NCI-H2029 (cell line): Measurements from ENCODE around the gene PCDHA12.
"Not testable (repeated sequence)": the region's sequence is repeated elsewhere in the genome, so short reads cannot be mapped to it uniquely, and the experiment has no call there.

Experiments
- DNase-seq: peaks from one replicate; lab custom pipeline; 2025; lab: John Stamatoyannopoulos, UW

Gene PCDHA12

GRCh38 chr5:140875085-140876065, at the start of gene PCDHA12:
TSS of gene PCDHA12 (plus strand) at chr5:140875308. CDS start at chr5:140875473, 165 bp downstream.
- DNase-seq = no peak

GRCh38 chr5:140827704-140828361, 47.3 kb upstream of the PCDHA12 start, which contains the start of gene PCDHA6:
TSS of gene PCDHA6 (plus strand) at chr5:140827960. CDS start at chr5:140828092, 132 bp downstream.
- DNase-seq = no peak

- no peak for DNase-seq
Measured at GRCh38 chr5:140828362-140828737, 46.8 kb upstream of the PCDHA12 start.

GRCh38 chr5:140829511-140830501, 45.3 kb upstream of the PCDHA12 start:
- DNase-seq = not testable (repeated sequence)

GRCh38 chr5:140833993-140834392, 41.1 kb upstream of the PCDHA12 start, which contains the start of gene PCDHA7:
TSS of gene PCDHA7 (plus strand) at chr5:140834269. CDS start at chr5:140834384, 115 bp downstream.
- DNase-seq = no peak

GRCh38 chr5:140834439-140835008, 40.6 kb upstream of the PCDHA12 start:
- DNase-seq = not testable (repeated sequence)

GRCh38 chr5:140835622-140836510, 39.2 kb upstream of the PCDHA12 start:
- DNase-seq = no peak

GRCh38 chr5:140840978-140841962, 33.8 kb upstream of the PCDHA12 start, which contains the start of gene PCDHA8:
TSS of gene PCDHA8 (plus strand) at chr5:140841187. CDS start at chr5:140841322, 135 bp downstream.
- peak; percentile 32 for DNase-seq

GRCh38 chr5:140842798-140843733, 32.0 kb upstream of the PCDHA12 start:
- no peak for DNase-seq

GRCh38 chr5:140848139-140849102, 26.7 kb upstream of the PCDHA12 start, which contains the start of gene PCDHA9:
TSS of gene PCDHA9 (plus strand) at chr5:140848382. CDS start at chr5:140848496, 114 bp downstream.
- DNase-seq = not testable (repeated sequence)

- DNase-seq = not testable (repeated sequence)
Measured at GRCh38 chr5:140849831-140850634, 25.1 kb upstream of the PCDHA12 start.

- DNase-seq = no peak
Measured at GRCh38 chr5:140855772-140856674, 19.1 kb upstream of the PCDHA12 start, which contains the start of gene PCDHA10. TSS of gene PCDHA10 (plus strand) at chr5:140855897. CDS start at chr5:140856049, 152 bp downstream.

- no peak for DNase-seq
Measured at GRCh38 chr5:140857177-140857986, 17.7 kb upstream of the PCDHA12 start.

GRCh38 chr5:140857987-140858240, 17.2 kb upstream of the PCDHA12 start:
- DNase-seq = no peak
